Lung (tissue), 12 donors: ENCODE measurements around the gene ONECUT2. TPM values are rescaled to one million over a fixed set of nuclear protein-coding genes. Genes with fewer than 3 reads are reported as not detected.

ENCODE experiments used
- ATAC-seq: fragments of 200-7000 bp; cut with Tn5 transposase; one replicate; pipeline ENCODE4 v1.9.1; 2020; ENCODE audit warnings: moderate number of reproducible peaks; ENCODE audit not compliant: insufficient read depth, low FRiP score
- DNase-seq, 3 donors: peaks; one replicate each; pipeline ENCODE4 v3.0.0-alpha.2; 2013 to 2017
- H3K27ac ChIP-seq, 2 donors: one replicate each; pipeline ENCODE4 v1.5.1; 2013; ENCODE audit warnings: mild to moderate bottlenecking in 2 of 2, moderate library complexity in 2 of 2, control low read depth in 1 of 2, inconsistent platforms in 1 of 2, low read depth in 1 of 2, low read length in 1 of 2
- H3K27me3 ChIP-seq, 3 donors: one replicate each; pipeline ENCODE4 v1.5.1; 2013; ENCODE audit warnings: low read length in 2 of 3; ENCODE audit not compliant: control insufficient read depth in 3 of 3, insufficient read depth in 3 of 3
- H3K36me3 ChIP-seq, 4 donors: one replicate each; pipeline ENCODE4 v1.5.1; 2013; ENCODE audit warnings: low read length in 4 of 4, mild to moderate bottlenecking in 1 of 4, moderate library complexity in 1 of 4; ENCODE audit not compliant: control insufficient read depth in 4 of 4, insufficient read depth in 4 of 4
- H3K4me1 ChIP-seq, 5 donors: one replicate each; pipeline ENCODE4 v1.5.1; 2013; ENCODE audit warnings: low read length in 5 of 5, mild to moderate bottlenecking in 2 of 5, moderate library complexity in 1 of 5; ENCODE audit not compliant: control insufficient read depth in 5 of 5, insufficient read depth in 5 of 5
- H3K4me3 ChIP-seq: one replicate; pipeline ENCODE4 v1.5.1; 2013; ENCODE audit warnings: mild to moderate bottlenecking, control low read depth, moderate library complexity
- H3K9ac ChIP-seq, 2 donors: one replicate each; pipeline ENCODE4 v1.5.1; 2013; ENCODE audit warnings: low read length in 2 of 2, control low read depth in 1 of 2; ENCODE audit not compliant: insufficient read depth in 1 of 2
- H3K9me3 ChIP-seq, 4 donors: one replicate each; pipeline ENCODE4 v1.5.1; 2013; ENCODE audit warnings: low read length in 3 of 4, mild to moderate bottlenecking in 1 of 4, moderate library complexity in 1 of 4; ENCODE audit not compliant: control insufficient read depth in 4 of 4, insufficient read depth in 3 of 4
- CTCF ChIP-seq: IDR thresholded peaks from 2 replicates; pipeline ENCODE4 v1.5.1; 2012; ENCODE audit warnings: mild to moderate bottlenecking; ENCODE audit errors: control extremely low read depth, extremely low read depth
- WGBS, 2 donors: extraction: QIAGEN DNeasy Blood & Tissue Kit; methylation state at CpG; one replicate each; pipeline ENCODE4 v1.1.7; 2013; 5-methylcytosine and 5-hydroxymethylcytosine counted together
- polyA plus RNA-seq, 2 donors: library from polyadenylated mRNA; stranded (reverse); fragments of 200-250 nt; gene quantifications; one replicate each; pipeline ENCODE4 v1.2.1, GENCODE V29; 2013
- total RNA-seq, 2 donors: library from RNA; depleted of rRNA in 1 of 2; stranded (reverse); fragments of >200 nt in 1 of 2; gene quantifications; one replicate each; pipeline ENCODE4 v1.2.1, GENCODE V29; 2014 to 2021
- donor health status: control.
- donor health status: control.
- donor health status: Bipolar disorder and iron deficiency.
- donor health status: healthy.
- donor health status: DM: yes; HTN: yes; CAD: no.

Gene ONECUT2
- total and polyA plus RNA-seq, 4 donors, result 0.01 to 0.06 (median 0.02) TPM; not detected in 1

- 42 to 55% methylated on average over 8 of the region's 8 CpGs for WGBS, 2 donors
- H3K9ac ChIP-seq, result no peak overlapping the region
Measured at GRCh38 chr18:57445488-57446319, 10.5 kb downstream of the ONECUT2 start.

DNA sequence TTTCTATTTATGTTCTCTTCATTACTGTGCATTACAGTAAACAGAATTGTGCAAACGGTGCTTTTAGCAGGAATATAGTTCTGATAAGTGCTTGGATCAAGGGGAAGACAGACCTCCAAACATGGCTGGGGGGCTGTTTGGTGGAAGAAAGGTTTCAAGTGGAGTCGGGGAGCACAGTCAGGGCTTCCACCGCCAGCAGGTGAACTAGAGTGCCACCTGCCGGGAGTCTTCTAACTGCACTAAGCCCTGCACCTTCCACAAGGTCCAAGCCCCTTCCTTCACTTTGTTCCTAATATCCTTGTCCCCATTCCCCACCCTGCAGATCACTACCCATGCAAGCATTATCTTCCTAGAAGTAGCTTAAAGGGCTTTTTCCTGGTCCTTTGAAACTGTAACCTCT lies 11.1 kb downstream of the ONECUT2 start:
- peaks cover 0 to 4% (median 0%) of the 10 kb centered on the region in 4 donors for H3K9me3 ChIP-seq
- peaks cover 0 to 4% (median 0%) of the 10 kb centered on the region in 5 donors for H3K4me1 ChIP-seq
- peaks cover 7 to 43% (median 42%) of the 10 kb centered on the region in 3 donors for H3K27me3 ChIP-seq
- no peak for TF ChIP-seq CTCF
- no peak overlapping the region for H3K27ac ChIP-seq
- DNase-seq (no peak), ATAC-seq (no peak)
- H3K4me3 ChIP-seq, result no peak overlapping the region
- H3K36me3 ChIP-seq, result no peaks in the 10 kb centered on the region
- 3 to 5% methylated on average over 4 of the region's 4 CpGs for WGBS, 2 donors
- H3K9ac ChIP-seq, result no peak overlapping the region

More at GRCh38 chr18:57445488-57446319, 10.5 kb downstream of the ONECUT2 start:
- H3K27ac ChIP-seq, result no peak overlapping the region
- H3K36me3 ChIP-seq, result no peaks in the 10 kb centered on the region
- no peak for TF ChIP-seq CTCF
- DNase-seq, result no peak
- ATAC-seq, result no peak
- H3K4me3 ChIP-seq, result no peak overlapping the region
- peaks cover 0 to 8% (median 0%) of the 10 kb centered on the region in 5 donors for H3K4me1 ChIP-seq
- peaks cover 0 to 5% (median 0%) of the 10 kb centered on the region in 4 donors for H3K9me3 ChIP-seq
- peaks cover 8 to 49% (median 47%) of the 10 kb centered on the region in 3 donors for H3K27me3 ChIP-seq

DNA sequence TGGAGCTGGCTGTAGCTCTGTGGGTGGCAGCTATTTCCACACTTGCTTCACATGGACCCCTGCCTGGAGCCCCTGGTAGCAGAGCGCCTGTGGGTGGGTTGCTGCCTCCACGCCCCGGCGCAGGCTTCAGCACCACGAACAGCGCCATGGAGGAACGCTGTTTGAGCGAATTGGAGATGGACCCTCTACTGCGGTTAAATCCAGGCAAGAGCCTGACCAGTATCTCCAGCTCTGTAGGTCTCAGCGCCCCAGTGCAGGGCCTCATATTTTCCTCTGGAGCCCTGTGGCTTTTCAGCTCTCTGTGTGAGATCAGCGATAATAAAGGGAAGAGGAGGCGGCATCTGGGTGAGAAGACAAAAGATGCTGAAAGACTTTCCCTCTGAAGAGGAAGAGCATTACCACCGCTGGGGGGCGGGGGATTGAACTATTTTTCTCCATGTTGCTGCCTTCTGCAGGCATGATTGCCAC lies 12.0 kb downstream of the ONECUT2 start:
- peak; percentile 64 to 78 (median 76) for DNase-seq
- peaks cover 9 to 34% (median 33%) of the 10 kb centered on the region in 3 donors for H3K27me3 ChIP-seq

More for the DNA sequence above, 12.0 kb downstream of the ONECUT2 start:
- Histone ChIP-seq H3K9ac (no peak overlapping the region), H3K9me3 (peaks cover 0 to 4% (median 0%) of the 10 kb centered on the region in 4 donors), H3K36me3 (no peaks in the 10 kb centered on the region), H3K27ac (no peak overlapping the region), H3K4me1 (no peaks in the 10 kb centered on the region), H3K4me3 (no peak overlapping the region)
- no peak for ATAC-seq
- 5 to 6% methylated on average over 14 of the region's 14 CpGs for WGBS, 2 donors
- no peak for TF ChIP-seq CTCF
